HepG2 (cell line): ENCODE measurements around the gene NDUFB10. TPM values are rescaled to one million over a fixed set of nuclear protein-coding genes. Genes with fewer than 3 reads are reported as not detected.

Experiments
- ATAC-seq: fragments of 200-7000 bp; cut with Tn5 transposase; 3 replicates; pipeline ENCODE4 v1.9.1; 2020; ENCODE audit warnings: mild to moderate bottlenecking, moderate library complexity
- BruUV-seq: library from RNA; stranded (reverse); fragments of 400-500 nt; replicated peaks from 2 replicates; lab custom pipeline; 2021; lab: Mats Ljungman, UMichigan
- CTCF ChIA-PET: fragments of 300-600 bp; formaldehyde crosslinking; extraction: SDS; loops from one replicate; lab custom pipeline; 2021; ENCODE audit warnings: low total read pairs, inconsistent platforms, low intra/inter-chr PET ratio; lab: Yijun Ruan, JAX
- POLR2A ChIA-PET: fragments of 350-600 bp; sonication (Branson Sonifier 250); formaldehyde crosslinking; loops from one replicate; lab custom pipeline; 2020; ENCODE audit warnings: antibody characterized with exemption, inconsistent platforms; lab: Yijun Ruan, JAX
- DNase-seq: peaks from one replicate; pipeline ENCODE4 v3.0.0-alpha.2; 2015; ENCODE audit warnings: low spot score
- FAIRE-seq: peaks from 3 replicates; lab custom pipeline; 2011; peaks lifted over from hg19 to GRCh38; lab: Jason Lieb, UNC
- H2AFZ ChIP-seq: one replicate; pipeline ENCODE4 v1.6.1; 2011; ENCODE audit warnings: low read length, inconsistent platforms
- H3K27ac ChIP-seq: fragments of 300-600 bp; 3 replicates; pipeline ENCODE4 v1.8.0; 2011; ENCODE audit warnings: mixed run types, mild to moderate bottlenecking, mixed read lengths, low read length, inconsistent platforms; ENCODE audit not compliant: insufficient read depth; ENCODE audit errors: extremely low read length
- H3K27me3 ChIP-seq, 2 experiments: fragments of 200-600 bp in 1 of 2; 2 replicates in 1 of 2; 3 replicates in 1 of 2; pipeline versions ENCODE4 v1.6.0 to v1.8.0; 2011; ENCODE audit warnings: low read length in 2 of 2, mild to moderate bottlenecking in 2 of 2, moderate library complexity in 2 of 2, inconsistent platforms in 1 of 2; ENCODE audit not compliant: insufficient read depth in 2 of 2, control insufficient read depth in 1 of 2
- H3K36me3 ChIP-seq, 2 experiments: fragments of 200-600 bp in 1 of 2; replicated peaks in 1 of 2; 2 replicates in 1 of 2; 3 replicates in 1 of 2; pipeline versions ENCODE4 v1.5.1 to v1.8.0; 2011; ENCODE audit warnings: low read length in 2 of 2, inconsistent platforms in 1 of 2; ENCODE audit not compliant: insufficient read depth in 2 of 2, control insufficient read depth in 1 of 2
- H3K4me1 ChIP-seq: 2 replicates; pipeline ENCODE4 v1.5.1; 2012; ENCODE audit warnings: low read length, inconsistent platforms; ENCODE audit not compliant: insufficient read depth
- H3K4me2 ChIP-seq: 2 replicates; pipeline ENCODE4 v1.6.0; 2011; ENCODE audit warnings: low read depth, low read length, inconsistent platforms
- H3K4me3 ChIP-seq, 3 experiments: fragments of 200-600 bp in 1 of 3; sonication (generic), shearing (Covaris generic) in 1 of 3; replicated peaks in 1 of 3; 2 replicates each; pipeline ENCODE4 v1.5.1; 2011 to 2016; ENCODE audit warnings: low read length in 3 of 3, inconsistent platforms in 2 of 3, low read depth in 2 of 3, mild to moderate bottlenecking in 2 of 3, control low read depth in 1 of 3, mixed read lengths in 1 of 3; ENCODE audit not compliant: insufficient read depth in 1 of 3
- H3K79me2 ChIP-seq: one replicate; pipeline ENCODE4 v1.6.1; 2011; ENCODE audit warnings: low read length, inconsistent platforms; ENCODE audit not compliant: insufficient read depth
- H3K9ac ChIP-seq: 2 replicates; pipeline ENCODE4 v1.6.0; 2011; ENCODE audit warnings: mild to moderate bottlenecking, low read depth, low read length, inconsistent platforms; ENCODE audit not compliant: insufficient read depth
- H3K9me3 ChIP-seq: 2 replicates; pipeline ENCODE4 v1.5.1; 2012; ENCODE audit warnings: mild to moderate bottlenecking, low read length
- H4K20me1 ChIP-seq: 2 replicates; pipeline ENCODE4 v1.6.0; 2011; ENCODE audit warnings: inconsistent platforms, mild to moderate bottlenecking, low read length, moderate library complexity; ENCODE audit not compliant: insufficient read depth
- FOXA1 ChIP-seq, 2 experiments: fragments of 450-650 bp in 1 of 2; sonication (generic) in 1 of 2; formaldehyde crosslinking in 1 of 2; IDR thresholded peaks; 2 replicates each; pipeline versions ENCODE4 v1.4.0 to v1.6.1; 2016 to 2020; ENCODE audit warnings: missing genetic modification reagents in 1 of 2
- FOXJ3 ChIP-seq: sonication (generic); formaldehyde crosslinking; IDR thresholded peaks from 2 replicates; pipeline ENCODE4 v1.4.0; 2020; ENCODE audit warnings: missing genetic modification reagents, mild to moderate bottlenecking, borderline replicate concordance
- GABPB1 ChIP-seq: IDR thresholded peaks from 2 replicates; pipeline ENCODE4 v1.6.1; 2016; ENCODE audit warnings: mild to moderate bottlenecking, missing genetic modification reagents, moderate library complexity, missing compliant biosample characterization
- NCOA1 ChIP-seq: sonication (generic); formaldehyde crosslinking; IDR thresholded peaks from 2 replicates; pipeline ENCODE4 v1.9.0; 2021; ENCODE audit warnings: missing genetic modification reagents
- POLR2A ChIP-seq, 2 experiments: IDR thresholded peaks; 2 replicates each; pipeline ENCODE4 v1.6.1; 2011; ENCODE audit warnings: low read depth in 2 of 2, low read length in 2 of 2, mild to moderate bottlenecking in 1 of 2, moderate library complexity in 1 of 2; ENCODE audit not compliant: insufficient read depth in 1 of 2
- SALL1 ChIP-seq: sonication (generic); formaldehyde crosslinking; IDR thresholded peaks from 2 replicates; pipeline ENCODE4 v1.8.0; 2022; ENCODE audit warnings: mild to moderate bottlenecking, missing genetic modification reagents
- TEF ChIP-seq: sonication (generic); formaldehyde crosslinking; IDR thresholded peaks from 2 replicates; pipeline ENCODE4 v1.5.0; 2020; ENCODE audit warnings: missing genetic modification reagents
- YEATS4 ChIP-seq: sonication (generic); formaldehyde crosslinking; IDR thresholded peaks from 2 replicates; pipeline ENCODE4 v1.4.0; 2020; ENCODE audit warnings: missing genetic modification reagents, borderline replicate concordance
- ZBTB38 ChIP-seq: sonication (generic); formaldehyde crosslinking; IDR thresholded peaks from 2 replicates; pipeline ENCODE4 v1.5.1; 2020; ENCODE audit warnings: mild to moderate bottlenecking, missing genetic modification reagents
- WGBS: methylation state at CpG from one replicate; pipeline ENCODE4 v1.1.6; 2017; ENCODE audit warnings: low lambda C conversion rate; 5-methylcytosine and 5-hydroxymethylcytosine counted together
- in situ Hi-C: cut with HindIII; loops from 2 replicates; pipeline ENCODE4 v1.10.0; 2017; ENCODE audit warnings: low pct_unique_long_range_greater_than_20kb; ENCODE audit not compliant: extremely low pct_ligation_motif_present
- intact Hi-C: fragments of 100-400 bp; cut with micrococcal nuclease; formaldehyde crosslinking; loops from one replicate; pipeline ENCODE4 v1.10.0; 2022; ENCODE audit not compliant: unreplicated experiment
- polyA plus RNA-seq, 8 experiments: library from polyadenylated mRNA; depleted of rRNA in 3 of 8; stranded (reverse) in 7 of 8; unstranded in 1 of 8; fragments of >200 nt; fragmentation: Illumina TruSeq in 4 of 8; extraction: Trizol in 4 of 8; gene quantifications; 2 replicates each; pipeline versions ENCODE4 v1.2.1 to v1.2.3, GENCODE V29; 2011 to 2016; ENCODE audit warnings: low read depth in 4 of 8, missing spikeins in 1 of 8, mixed read lengths in 1 of 8; ENCODE audit not compliant: insufficient read depth in 1 of 8
- total RNA-seq, 5 experiments: library from RNA; depleted of rRNA; stranded (reverse); fragments of >200 nt; fragmentation: Illumina TruSeq; extraction: Trizol; gene quantifications; 2 replicates each; pipeline ENCODE4 v1.2.3, GENCODE V29; 2016; ENCODE audit warnings: low read depth in 1 of 5
- TF ChIP-seq, protein P1 (sequence below): sonication (generic); formaldehyde crosslinking; IDR thresholded peaks from 2 replicates; pipeline ENCODE4 v1.8.1; 2022; ENCODE audit warnings: mild to moderate bottlenecking, missing genetic modification reagents

The NDUFB10 gene
- total and polyA plus RNA-seq, 2 of the 13 experiments (the other 11 are each of a cell fraction or from before 2014, with no cell fraction given) = 68.6 to 157 TPM

DNA sequence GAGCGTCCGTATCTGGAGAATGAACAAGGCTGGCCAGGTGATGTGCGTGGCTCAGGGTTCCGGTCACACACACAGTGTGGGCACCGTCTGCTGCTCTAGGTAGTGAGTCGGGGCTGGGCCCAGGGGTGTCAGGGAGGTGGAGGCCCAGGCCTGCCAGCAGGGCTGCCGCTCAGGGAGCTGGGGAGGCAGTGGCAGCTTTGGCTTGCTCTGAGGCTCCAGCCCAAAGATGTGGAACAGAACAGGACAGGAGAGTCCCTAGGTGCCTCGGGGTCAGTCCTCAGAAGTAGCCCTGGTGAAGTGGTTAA lies 16.8 kb downstream of the NDUFB10 start:
- H3K9me3 ChIP-seq = no peaks in the 10 kb centered on the region
- POLR2A ChIA-PET = no interaction called here
- 97% methylated on average over 8 of the region's 8 CpGs for WGBS
- peaks cover 12% of the 10 kb centered on the region for H3K4me1 ChIP-seq
- H3K27ac ChIP-seq = no peak overlapping the region
- no TSS peak for BruUV-seq
- in situ Hi-C loops (no loop called here), intact Hi-C loops (no loop called here)
- FAIRE-seq (no peak), ATAC-seq (no peak), DNase-seq (no peak)
- no peak overlapping the region for H3K4me3 ChIP-seq
- H2AFZ ChIP-seq = no peak overlapping the region
- peaks cover 14% of the 10 kb centered on the region for H3K79me2 ChIP-seq
- CTCF ChIA-PET = no interaction called here
- H3K4me2 ChIP-seq = no peak overlapping the region
- no peaks in the 10 kb centered on the region for H4K20me1 ChIP-seq
- peaks cover 21 to 34% of the 10 kb centered on the region in 2 experiments; a peak in 3 of 5 replicates for H3K36me3 ChIP-seq
- H3K9ac ChIP-seq = no peak overlapping the region
- TF ChIP-seq GABPB1 (CRISPR knock-in tag) = no peak
- TF ChIP-seq SALL1 = no peak
- no peak for TF ChIP-seq FOXJ3 (CRISPR knock-in tag)
- TF ChIP-seq YEATS4 (CRISPR knock-in tag) = no peak
- TF ChIP-seq POLR2A (IDR thresholded peaks at IDR 0.05; ENCODE audit: insufficient read depth in 1 of 2, low read depth in 2 of 2, low read length in 2 of 2) = no peak
- no peak for TF ChIP-seq FOXA1 (IDR thresholded peaks at IDR 0.05)
- TF ChIP-seq FOXA1 (CRISPR knock-in tag; IDR thresholded peaks at IDR 0.05) = no peak
- no peak for TF ChIP-seq ZBTB38 (CRISPR knock-in tag)
- TF ChIP-seq, protein P1, sequence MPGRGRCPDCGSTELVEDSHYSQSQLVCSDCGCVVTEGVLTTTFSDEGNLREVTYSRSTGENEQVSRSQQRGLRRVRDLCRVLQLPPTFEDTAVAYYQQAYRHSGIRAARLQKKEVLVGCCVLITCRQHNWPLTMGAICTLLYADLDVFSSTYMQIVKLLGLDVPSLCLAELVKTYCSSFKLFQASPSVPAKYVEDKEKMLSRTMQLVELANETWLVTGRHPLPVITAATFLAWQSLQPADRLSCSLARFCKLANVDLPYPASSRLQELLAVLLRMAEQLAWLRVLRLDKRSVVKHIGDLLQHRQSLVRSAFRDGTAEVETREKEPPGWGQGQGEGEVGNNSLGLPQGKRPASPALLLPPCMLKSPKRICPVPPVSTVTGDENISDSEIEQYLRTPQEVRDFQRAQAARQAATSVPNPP = no peak
- TF ChIP-seq TEF (CRISPR knock-in tag) = no peak
- no peak for TF ChIP-seq NCOA1 (CRISPR knock-in tag)
- no peaks in the 10 kb centered on the region for H3K27me3 ChIP-seq
